ENCODE data around the gene ASPA. TPM values are rescaled to one million over a fixed set of nuclear protein-coding genes. Genes with fewer than 3 reads are reported as not detected.

Gene ASPA
- total and polyA plus RNA-seq, 2 experiments from 2014 or later = 0.13 TPM; not detected in 1

DNA sequence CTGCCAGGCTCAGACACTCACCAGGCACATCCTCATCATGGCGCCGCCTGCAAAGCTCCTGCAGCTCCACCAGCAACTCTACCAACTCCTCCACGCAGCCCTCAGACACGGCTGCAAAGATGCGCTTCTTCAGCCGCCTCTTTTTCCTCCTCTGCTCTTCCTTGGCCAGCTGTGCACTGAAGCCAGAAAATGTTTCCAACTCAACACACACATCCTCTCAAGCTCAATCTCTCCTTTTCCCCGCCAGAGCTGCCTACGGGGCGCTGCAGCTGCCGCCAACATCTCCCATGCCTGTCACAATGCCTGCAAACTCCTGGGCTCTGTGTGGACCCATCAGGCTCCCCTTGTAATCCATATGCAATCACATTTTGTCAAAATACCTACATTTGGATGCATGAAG, 67.7 kb downstream of the ASPA start (continued):
- TF ChIP-seq, protein P1, sequence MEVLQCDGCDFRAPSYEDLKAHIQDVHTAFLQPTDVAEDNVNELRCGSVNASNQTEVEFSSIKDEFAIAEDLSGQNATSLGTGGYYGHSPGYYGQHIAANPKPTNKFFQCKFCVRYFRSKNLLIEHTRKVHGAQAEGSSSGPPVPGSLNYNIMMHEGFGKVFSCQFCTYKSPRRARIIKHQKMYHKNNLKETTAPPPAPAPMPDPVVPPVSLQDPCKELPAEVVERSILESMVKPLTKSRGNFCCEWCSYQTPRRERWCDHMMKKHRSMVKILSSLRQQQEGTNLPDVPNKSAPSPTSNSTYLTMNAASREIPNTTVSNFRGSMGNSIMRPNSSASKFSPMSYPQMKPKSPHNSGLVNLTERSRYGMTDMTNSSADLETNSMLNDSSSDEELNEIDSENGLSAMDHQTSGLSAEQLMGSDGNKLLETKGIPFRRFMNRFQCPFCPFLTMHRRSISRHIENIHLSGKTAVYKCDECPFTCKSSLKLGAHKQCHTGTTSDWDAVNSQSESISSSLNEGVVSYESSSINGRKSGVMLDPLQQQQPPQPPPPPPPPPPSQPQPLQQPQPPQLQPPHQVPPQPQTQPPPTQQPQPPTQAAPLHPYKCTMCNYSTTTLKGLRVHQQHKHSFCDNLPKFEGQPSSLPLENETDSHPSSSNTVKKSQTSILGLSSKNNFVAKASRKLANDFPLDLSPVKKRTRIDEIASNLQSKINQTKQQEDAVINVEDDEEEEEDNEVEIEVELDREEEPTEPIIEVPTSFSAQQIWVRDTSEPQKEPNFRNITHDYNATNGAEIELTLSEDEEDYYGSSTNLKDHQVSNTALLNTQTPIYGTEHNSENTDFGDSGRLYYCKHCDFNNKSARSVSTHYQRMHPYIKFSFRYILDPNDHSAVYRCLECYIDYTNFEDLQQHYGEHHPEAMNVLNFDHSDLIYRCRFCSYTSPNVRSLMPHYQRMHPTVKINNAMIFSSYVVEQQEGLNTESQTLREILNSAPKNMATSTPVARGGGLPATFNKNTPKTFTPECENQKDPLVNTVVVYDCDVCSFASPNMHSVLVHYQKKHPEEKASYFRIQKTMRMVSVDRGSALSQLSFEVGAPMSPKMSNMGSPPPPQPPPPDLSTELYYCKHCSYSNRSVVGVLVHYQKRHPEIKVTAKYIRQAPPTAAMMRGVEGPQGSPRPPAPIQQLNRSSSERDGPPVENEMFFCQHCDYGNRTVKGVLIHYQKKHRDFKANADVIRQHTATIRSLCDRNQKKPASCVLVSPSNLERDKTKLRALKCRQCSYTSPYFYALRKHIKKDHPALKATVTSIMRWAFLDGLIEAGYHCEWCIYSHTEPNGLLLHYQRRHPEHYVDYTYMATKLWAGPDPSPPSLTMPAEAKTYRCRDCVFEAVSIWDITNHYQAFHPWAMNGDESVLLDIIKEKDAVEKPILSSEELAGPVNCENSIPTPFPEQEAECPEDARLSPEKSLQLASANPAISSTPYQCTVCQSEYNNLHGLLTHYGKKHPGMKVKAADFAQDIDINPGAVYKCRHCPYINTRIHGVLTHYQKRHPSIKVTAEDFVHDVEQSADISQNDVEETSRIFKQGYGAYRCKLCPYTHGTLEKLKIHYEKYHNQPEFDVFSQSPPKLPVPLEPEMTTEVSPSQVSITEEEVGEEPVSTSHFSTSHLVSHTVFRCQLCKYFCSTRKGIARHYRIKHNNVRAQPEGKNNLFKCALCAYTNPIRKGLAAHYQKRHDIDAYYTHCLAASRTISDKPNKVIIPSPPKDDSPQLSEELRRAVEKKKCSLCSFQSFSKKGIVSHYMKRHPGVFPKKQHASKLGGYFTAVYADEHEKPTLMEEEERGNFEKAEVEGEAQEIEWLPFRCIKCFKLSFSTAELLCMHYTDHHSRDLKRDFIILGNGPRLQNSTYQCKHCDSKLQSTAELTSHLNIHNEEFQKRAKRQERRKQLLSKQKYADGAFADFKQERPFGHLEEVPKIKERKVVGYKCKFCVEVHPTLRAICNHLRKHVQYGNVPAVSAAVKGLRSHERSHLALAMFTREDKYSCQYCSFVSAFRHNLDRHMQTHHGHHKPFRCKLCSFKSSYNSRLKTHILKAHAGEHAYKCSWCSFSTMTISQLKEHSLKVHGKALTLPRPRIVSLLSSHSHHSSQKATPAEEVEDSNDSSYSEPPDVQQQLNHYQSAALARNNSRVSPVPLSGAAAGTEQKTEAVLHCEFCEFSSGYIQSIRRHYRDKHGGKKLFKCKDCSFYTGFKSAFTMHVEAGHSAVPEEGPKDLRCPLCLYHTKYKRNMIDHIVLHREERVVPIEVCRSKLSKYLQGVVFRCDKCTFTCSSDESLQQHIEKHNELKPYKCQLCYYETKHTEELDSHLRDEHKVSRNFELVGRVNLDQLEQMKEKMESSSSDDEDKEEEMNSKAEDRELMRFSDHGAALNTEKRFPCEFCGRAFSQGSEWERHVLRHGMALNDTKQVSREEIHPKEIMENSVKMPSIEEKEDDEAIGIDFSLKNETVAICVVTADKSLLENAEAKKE (CRISPR knock-in tag; IDR thresholded peaks at IDR 0.05) = no peak
- no peak for TF ChIP-seq ZNF114 (CRISPR knock-in tag; IDR thresholded peaks at IDR 0.05)

- no peak overlapping the region for H3K4me3 Mint-ChIP-seq
- TF ChIP-seq POLR2AphosphoS5 (IDR thresholded peaks at IDR 0.05; ENCODE audit: low read depth) = no peak
- no peak for TF ChIP-seq EZH2phosphoT487 (IDR thresholded peaks at IDR 0.05; ENCODE audit: unreplicated experiment)
- TF ChIP-seq, protein P2, sequence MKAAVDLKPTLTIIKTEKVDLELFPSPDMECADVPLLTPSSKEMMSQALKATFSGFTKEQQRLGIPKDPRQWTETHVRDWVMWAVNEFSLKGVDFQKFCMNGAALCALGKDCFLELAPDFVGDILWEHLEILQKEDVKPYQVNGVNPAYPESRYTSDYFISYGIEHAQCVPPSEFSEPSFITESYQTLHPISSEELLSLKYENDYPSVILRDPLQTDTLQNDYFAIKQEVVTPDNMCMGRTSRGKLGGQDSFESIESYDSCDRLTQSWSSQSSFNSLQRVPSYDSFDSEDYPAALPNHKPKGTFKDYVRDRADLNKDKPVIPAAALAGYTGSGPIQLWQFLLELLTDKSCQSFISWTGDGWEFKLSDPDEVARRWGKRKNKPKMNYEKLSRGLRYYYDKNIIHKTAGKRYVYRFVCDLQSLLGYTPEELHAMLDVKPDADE (IDR thresholded peaks at IDR 0.05) = no peak
- TF ChIP-seq NANOG (IDR thresholded peaks at IDR 0.05; ENCODE audit: borderline replicate concordance) = no peak
- no peak for TF ChIP-seq REST (IDR thresholded peaks at IDR 0.05; ENCODE audit: unreplicated experiment)
- no peak for TF ChIP-seq CREB1 (CRISPR knock-in tag; IDR thresholded peaks at IDR 0.05; ENCODE audit: low read depth)
- peaks cover 9% of the 10 kb centered on the region for H3K27me3 Mint-ChIP-seq (ENCODE audit: insufficient read depth, low read depth, poor library complexity)
- H3K27ac Mint-ChIP-seq = no peak overlapping the region
- no peaks in the 10 kb centered on the region for H3F3A ChIP-seq (replicated peaks; ENCODE audit: low read depth)
- no peaks in the 10 kb centered on the region for H4K20me1 ChIP-seq (replicated peaks; ENCODE audit: insufficient read depth)
- H3K4me1 ChIP-seq (ENCODE audit: insufficient read depth) = no peaks in the 10 kb centered on the region
- H2AFZ ChIP-seq = no peak overlapping the region
- no peaks in the 10 kb centered on the region for H3K27me3 ChIP-seq (ENCODE audit: insufficient read depth)
- H3K9me3 Mint-ChIP-seq = peaks cover under 1% of the 10 kb centered on the region; the same call in 2 of the 3 replicates
- H3K79me2 ChIP-seq (replicated peaks; ENCODE audit: insufficient read depth) = no peaks in the 10 kb centered on the region
- no peak overlapping the region for H3K27ac ChIP-seq (ENCODE audit: low read depth)
- H3K36me3 Mint-ChIP-seq (ENCODE audit: low read depth) = no peaks in the 10 kb centered on the region; the same call in 2 of the 3 replicates
- no peak overlapping the region for H3K4me2 ChIP-seq
- H3K4me3 ChIP-seq = no peak overlapping the region
- no peaks in the 10 kb centered on the region for H3K36me3 ChIP-seq (ENCODE audit: insufficient read depth)
- H3K9me2 ChIP-seq (ENCODE audit: insufficient read depth) = peaks cover 1% of the 10 kb centered on the region; the same call in 1 of the 2 replicates
- H3K4me1 Mint-ChIP-seq = no peaks in the 10 kb centered on the region; the same call in 2 of the 3 replicates
- DNase-seq (ENCODE audit: low spot score) (no peak), ATAC-seq (no peak)
Measured at GRCh38 chr17:3544365-3544764, 68.6 kb downstream of the ASPA start.

Data from GM23338 (cell line).